ENCODE measurements around the gene ROR1. TPM values are rescaled to one million over a fixed set of nuclear protein-coding genes. Genes with fewer than 3 reads are reported as not detected.

The ROR1 gene
- total RNA-seq, 1 donor from 2014 or later = 81.4 TPM

DNA sequence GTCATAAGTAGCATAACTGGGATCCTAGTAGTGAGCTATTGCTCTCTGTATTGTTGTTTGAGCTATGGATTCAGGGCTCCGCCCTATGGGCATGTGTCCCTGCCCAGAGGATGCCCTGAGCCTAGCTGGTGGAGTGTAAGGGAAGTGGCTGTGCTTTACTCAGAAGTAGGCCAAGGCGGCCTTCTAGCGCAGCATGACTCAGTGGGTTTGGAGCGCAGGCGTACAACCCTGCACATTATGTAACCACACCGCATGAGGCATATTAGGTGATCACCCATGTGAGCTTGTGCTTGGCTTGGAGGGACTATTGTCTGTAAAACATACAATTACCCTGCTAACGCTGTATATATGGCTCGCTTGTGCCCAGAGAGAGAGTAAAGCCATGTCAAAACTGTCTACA is 418.5 kb downstream of the ROR1 start:
- no peaks in the 10 kb centered on the region for H3K27me3 Mint-ChIP-seq (ENCODE audit: low read depth)
- no peak overlapping the region for H3K27ac Mint-ChIP-seq
- H3K36me3 Mint-ChIP-seq = no peaks in the 10 kb centered on the region
- TF ChIP-seq, protein P1, sequence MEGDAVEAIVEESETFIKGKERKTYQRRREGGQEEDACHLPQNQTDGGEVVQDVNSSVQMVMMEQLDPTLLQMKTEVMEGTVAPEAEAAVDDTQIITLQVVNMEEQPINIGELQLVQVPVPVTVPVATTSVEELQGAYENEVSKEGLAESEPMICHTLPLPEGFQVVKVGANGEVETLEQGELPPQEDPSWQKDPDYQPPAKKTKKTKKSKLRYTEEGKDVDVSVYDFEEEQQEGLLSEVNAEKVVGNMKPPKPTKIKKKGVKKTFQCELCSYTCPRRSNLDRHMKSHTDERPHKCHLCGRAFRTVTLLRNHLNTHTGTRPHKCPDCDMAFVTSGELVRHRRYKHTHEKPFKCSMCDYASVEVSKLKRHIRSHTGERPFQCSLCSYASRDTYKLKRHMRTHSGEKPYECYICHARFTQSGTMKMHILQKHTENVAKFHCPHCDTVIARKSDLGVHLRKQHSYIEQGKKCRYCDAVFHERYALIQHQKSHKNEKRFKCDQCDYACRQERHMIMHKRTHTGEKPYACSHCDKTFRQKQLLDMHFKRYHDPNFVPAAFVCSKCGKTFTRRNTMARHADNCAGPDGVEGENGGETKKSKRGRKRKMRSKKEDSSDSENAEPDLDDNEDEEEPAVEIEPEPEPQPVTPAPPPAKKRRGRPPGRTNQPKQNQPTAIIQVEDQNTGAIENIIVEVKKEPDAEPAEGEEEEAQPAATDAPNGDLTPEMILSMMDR (IDR thresholded peaks at IDR 0.05; ENCODE audit: unreplicated experiment) = no peak
- peaks cover 34% of the 10 kb centered on the region for H3K4me1 Mint-ChIP-seq
- H3K9me3 Mint-ChIP-seq = no peaks in the 10 kb centered on the region
- DNase-seq (ENCODE audit: low spot score in 2 of 2, unreplicated experiment in 2 of 2) = no peak
- H3K4me3 Mint-ChIP-seq = no peak overlapping the region

DNA sequence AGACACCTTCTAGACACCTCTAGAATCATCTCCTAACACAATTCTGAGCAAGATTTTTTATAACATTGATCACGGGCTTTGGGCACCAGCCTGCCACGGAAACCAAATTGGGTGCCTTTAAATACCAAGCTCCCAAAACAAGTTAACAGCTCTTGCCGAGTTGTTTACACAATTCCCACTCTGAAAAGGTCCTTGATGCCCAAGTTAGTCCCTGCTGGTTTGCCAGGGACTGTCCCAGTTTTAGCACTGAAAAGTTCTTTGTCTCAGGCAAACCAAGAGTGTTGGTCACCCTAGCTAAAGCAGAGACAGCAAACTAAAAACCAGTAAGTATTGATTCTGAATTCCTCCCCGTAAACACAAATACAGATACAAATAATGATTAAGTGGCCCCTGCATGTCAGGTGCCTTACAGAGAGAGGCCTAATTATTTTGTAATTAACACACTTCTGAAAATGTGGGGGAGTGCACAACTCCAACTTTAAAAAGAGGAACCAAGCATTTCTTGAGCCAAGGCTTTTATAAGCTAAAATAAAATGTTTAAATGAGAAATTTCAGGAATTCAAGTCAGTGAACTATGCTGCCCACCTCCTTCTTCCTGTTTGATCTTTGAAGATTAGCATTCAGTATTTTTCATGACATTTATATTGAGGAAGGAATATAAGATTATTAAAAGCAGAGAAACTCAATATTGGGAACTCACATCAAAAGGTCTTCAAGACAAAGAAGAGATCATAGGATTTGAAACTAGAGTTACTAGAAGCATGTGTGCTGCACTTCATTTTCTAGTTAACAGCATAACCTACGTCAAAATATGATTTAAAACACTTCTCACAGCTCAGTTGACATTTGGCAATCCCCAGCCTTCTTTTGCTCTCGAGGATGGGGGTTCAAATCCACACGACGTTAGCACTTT is 420.6 kb downstream of the ROR1 start:
- no peaks in the 10 kb centered on the region for H3K27me3 Mint-ChIP-seq (ENCODE audit: low read depth)
- no peaks in the 10 kb centered on the region for H3K36me3 Mint-ChIP-seq
- H3K4me1 Mint-ChIP-seq = peaks cover 36% of the 10 kb centered on the region
- no peak overlapping the region for H3K4me3 Mint-ChIP-seq
- TF ChIP-seq, protein P1 (IDR thresholded peaks at IDR 0.05; ENCODE audit: unreplicated experiment) = no peak
- no peaks in the 10 kb centered on the region for H3K9me3 Mint-ChIP-seq
- DNase-seq (ENCODE audit: low spot score in 2 of 2, unreplicated experiment in 2 of 2) = no peak
- peak overlapping the region; percentile 87 for H3K27ac Mint-ChIP-seq

DNA sequence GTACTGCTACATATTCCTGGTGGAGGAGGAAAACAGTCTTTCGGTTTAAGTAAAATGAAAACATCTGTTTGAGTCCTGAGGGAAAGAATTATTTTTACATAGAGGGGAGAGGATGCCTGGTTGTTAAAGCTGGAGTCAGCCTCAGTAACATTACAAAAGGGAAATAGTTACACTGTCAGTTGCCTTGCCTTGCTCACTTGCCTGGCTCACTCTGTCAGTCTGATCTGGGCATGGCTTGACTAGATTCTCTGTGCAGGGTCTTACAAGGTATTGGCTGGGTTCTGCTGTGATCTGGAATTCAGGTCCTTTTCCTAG is 421.2 kb downstream of the ROR1 start:
- H3K27ac Mint-ChIP-seq = peak overlapping the region; percentile 87

DNA sequence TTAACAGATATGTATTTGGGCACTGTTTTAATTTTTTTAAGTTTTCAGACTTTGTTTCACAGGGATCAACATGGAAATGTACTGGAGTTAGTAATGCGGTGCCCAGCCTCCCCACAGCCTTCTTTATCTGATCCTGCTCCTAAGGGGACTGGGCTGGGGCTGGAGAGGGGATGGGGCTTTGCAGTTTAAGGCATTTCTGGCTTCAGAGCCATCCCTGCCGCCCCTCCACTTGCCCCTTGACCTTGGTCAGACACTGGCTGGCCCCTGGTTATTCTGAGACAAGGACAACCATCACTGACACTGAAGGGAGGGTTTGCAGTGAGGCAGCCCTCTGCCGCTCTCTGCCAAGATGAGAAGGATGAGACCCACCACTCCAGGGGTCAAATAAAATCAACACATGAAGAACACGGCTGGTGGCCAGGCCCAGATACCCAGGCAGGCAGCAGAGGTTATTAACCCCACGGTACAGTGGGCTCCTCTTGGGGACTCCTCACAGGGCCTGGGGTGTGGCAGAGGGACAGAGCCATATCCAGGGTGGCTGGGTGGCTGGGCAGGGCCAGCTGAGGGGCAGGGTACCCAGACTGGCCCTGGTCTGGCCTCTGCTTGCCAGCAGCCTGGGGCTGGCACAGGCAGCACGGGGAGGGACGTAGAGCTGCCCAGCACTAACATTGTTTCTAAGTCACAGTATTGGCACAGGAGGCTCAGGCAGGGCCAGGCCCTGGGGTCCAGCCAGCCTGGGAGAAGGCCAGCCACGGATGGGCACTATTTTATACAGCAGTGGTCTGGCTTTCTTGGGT is 422.5 kb downstream of the ROR1 start:
- Mint-ChIP-seq H3K27me3 (ENCODE audit: low read depth) (no peaks in the 10 kb centered on the region), H3K4me1 (peaks cover 36% of the 10 kb centered on the region), H3K27ac (peak overlapping the region; percentile 49), H3K9me3 (no peaks in the 10 kb centered on the region), H3K4me3 (no peak overlapping the region), H3K36me3 (no peaks in the 10 kb centered on the region)
- TF ChIP-seq, protein P1 (IDR thresholded peaks at IDR 0.05; ENCODE audit: unreplicated experiment) = no peak
- no peak for DNase-seq (ENCODE audit: low spot score in 2 of 2, unreplicated experiment in 2 of 2)

More for the DNA sequence above, 421.2 kb downstream of the ROR1 start:
- H3K4me3 Mint-ChIP-seq = no peak overlapping the region
- no peaks in the 10 kb centered on the region for H3K27me3 Mint-ChIP-seq (ENCODE audit: low read depth)
- no peaks in the 10 kb centered on the region for H3K36me3 Mint-ChIP-seq
- DNase-seq (ENCODE audit: low spot score in 2 of 2, unreplicated experiment in 2 of 2) = no peak
- no peaks in the 10 kb centered on the region for H3K9me3 Mint-ChIP-seq
- TF ChIP-seq, protein P1 (IDR thresholded peaks at IDR 0.05; ENCODE audit: unreplicated experiment) = no peak
- peaks cover 36% of the 10 kb centered on the region for H3K4me1 Mint-ChIP-seq

DNA sequence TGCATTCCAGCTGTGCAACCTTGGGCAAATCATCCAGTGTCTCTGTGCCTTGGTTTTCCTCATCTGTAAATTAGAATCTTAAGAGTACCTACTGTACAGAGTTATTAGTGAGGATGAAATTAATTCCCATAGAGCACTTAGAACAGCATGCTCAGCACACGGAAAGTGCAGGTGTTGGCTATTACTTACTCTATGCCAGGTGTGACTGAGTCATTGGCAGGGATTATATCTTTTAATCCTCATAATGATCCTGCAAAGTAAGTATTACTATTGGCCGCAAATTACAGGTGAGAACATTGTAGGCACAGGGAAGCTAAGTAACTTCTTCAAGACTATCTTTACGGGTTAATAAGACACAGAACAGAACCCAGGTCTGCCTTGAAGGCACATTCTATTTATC is 423.3 kb downstream of the ROR1 start:
- H3K9me3 Mint-ChIP-seq = no peaks in the 10 kb centered on the region
- no peak for DNase-seq (ENCODE audit: low spot score in 2 of 2, unreplicated experiment in 2 of 2)
- peaks cover 36% of the 10 kb centered on the region for H3K4me1 Mint-ChIP-seq
- H3K27me3 Mint-ChIP-seq (ENCODE audit: low read depth) = no peaks in the 10 kb centered on the region
- no peak overlapping the region for H3K27ac Mint-ChIP-seq
- H3K36me3 Mint-ChIP-seq = no peaks in the 10 kb centered on the region
- no peak overlapping the region for H3K4me3 Mint-ChIP-seq
- TF ChIP-seq, protein P1 (IDR thresholded peaks at IDR 0.05; ENCODE audit: unreplicated experiment) = no peak

All from mesothelial cell of epicardium (in vitro differentiated cells).